Activated T-helper 17 cell treated with anti-CD3 and anti-CD28 coated beads, Interleukin-2, amount 50 U/mL, for 72 hours (primary cell): ENCODE data around the gene AKAP9. TPM values are rescaled to one million over a fixed set of nuclear protein-coding genes. Genes with fewer than 3 reads are reported as not detected.
"Not testable (repeated sequence)": the region's sequence is repeated elsewhere in the genome, so short reads cannot be mapped to it uniquely, and the experiment has no call there.

ENCODE experiments used
- ATAC-seq: fragments of 150-1000 bp; cut with Tn5 transposase; replicated peaks from 2 replicates; pipeline ENCODE4 v1.10.0; 2021; ENCODE audit warnings: mild to moderate bottlenecking, moderate library complexity
- H3K27ac Mint-ChIP-seq: one replicate; pipeline ENCODE4 v1.8.0; 2022; ENCODE audit warnings: mixed read lengths
- H3K27me3 Mint-ChIP-seq: one replicate; pipeline ENCODE4 v1.8.0; 2022; ENCODE audit warnings: mixed read lengths
- H3K36me3 Mint-ChIP-seq: one replicate; pipeline ENCODE4 v1.8.0; 2022; ENCODE audit warnings: low read depth, mild to moderate bottlenecking, mixed read lengths
- H3K4me1 Mint-ChIP-seq: one replicate; pipeline ENCODE4 v1.8.0; 2022; ENCODE audit warnings: mixed read lengths
- H3K4me3 Mint-ChIP-seq: one replicate; pipeline ENCODE4 v1.8.0; 2022; ENCODE audit warnings: mild to moderate bottlenecking, mixed read lengths
- H3K9me3 Mint-ChIP-seq: one replicate; pipeline ENCODE4 v1.8.0; 2022; ENCODE audit warnings: mixed read lengths
- total RNA-seq, 2 donors: library from RNA; stranded (reverse); gene quantifications; one replicate each; pipeline ENCODE4 v1.2.3, GENCODE V29; 2022

Gene AKAP9
- total RNA-seq, 2 donors from 2014 or later = 33.1 to 41.6 TPM

DNA sequence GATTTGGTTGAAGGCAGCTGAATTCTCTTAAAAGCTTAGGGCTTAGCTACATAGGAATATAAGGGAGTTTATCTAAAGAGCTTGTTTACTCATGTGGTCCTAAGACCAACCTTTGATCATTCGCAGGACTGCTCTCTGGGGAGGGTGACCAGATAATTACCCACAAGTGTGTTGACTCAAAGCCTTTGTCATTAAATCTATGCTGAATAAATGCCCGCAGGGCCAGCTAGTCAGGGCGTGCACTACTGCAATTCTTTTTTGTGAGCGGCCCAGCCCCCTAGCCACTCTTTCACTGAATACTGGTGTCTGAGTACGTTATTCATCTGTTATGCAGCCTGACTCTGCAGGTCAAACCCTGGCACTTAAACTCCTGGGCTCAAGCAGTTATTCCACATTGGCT lies 69.6 kb downstream of the AKAP9 start:
- H3K36me3 Mint-ChIP-seq = peaks cover 66% of the 10 kb centered on the region
- ATAC-seq = no peak
- H3K4me1 Mint-ChIP-seq = no peaks in the 10 kb centered on the region
- no peak overlapping the region for H3K4me3 Mint-ChIP-seq
- H3K27me3 Mint-ChIP-seq = no peaks in the 10 kb centered on the region
- no peaks in the 10 kb centered on the region for H3K9me3 Mint-ChIP-seq
- no peak overlapping the region for H3K27ac Mint-ChIP-seq

DNA sequence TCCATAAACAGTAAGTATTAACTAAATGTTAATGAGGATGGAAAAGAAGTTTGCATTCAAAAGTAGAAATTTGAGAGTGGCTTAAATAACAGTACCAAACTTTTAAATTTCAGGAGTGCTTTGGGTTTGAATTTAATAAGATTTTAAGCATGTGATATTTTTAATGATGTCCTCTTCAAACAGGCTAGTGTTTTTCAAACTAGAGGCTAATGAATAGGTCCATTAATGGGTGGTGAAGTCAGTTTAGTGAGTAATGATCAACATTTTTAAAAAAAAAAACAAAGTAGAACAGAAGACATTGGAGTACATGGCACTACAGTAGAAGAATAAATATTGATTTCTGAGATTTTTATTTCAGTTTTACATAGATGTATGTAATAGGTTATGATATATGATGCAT lies 72.9 kb downstream of the AKAP9 start:
- H3K4me3 Mint-ChIP-seq = no peak overlapping the region
- H3K4me1 Mint-ChIP-seq = no peaks in the 10 kb centered on the region
- H3K36me3 Mint-ChIP-seq = peaks cover 81% of the 10 kb centered on the region
- no peaks in the 10 kb centered on the region for H3K9me3 Mint-ChIP-seq
- no peaks in the 10 kb centered on the region for H3K27me3 Mint-ChIP-seq
- no peak overlapping the region for H3K27ac Mint-ChIP-seq
- ATAC-seq = no peak

DNA sequence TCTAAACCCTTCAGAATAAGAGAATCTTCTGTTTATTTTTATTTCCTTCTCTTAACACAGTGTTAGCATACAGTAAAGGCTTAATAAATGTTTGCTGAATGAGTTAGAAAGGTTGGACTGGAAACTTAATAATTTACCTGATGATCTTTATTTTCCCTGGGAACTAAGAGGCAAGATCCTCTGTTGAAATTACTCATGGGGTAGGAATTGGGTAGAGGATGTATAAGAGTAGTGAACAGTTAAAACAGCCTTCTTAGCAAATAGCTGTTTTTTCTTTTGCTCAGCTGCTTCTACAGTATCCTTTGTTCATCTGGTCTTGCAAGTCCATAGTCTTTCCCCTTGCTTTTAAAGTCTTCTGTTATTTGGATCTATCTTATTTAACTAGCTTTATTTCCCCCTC lies 80.0 kb downstream of the AKAP9 start:
- H3K9me3 Mint-ChIP-seq = no peaks in the 10 kb centered on the region
- no peak for ATAC-seq
- H3K27me3 Mint-ChIP-seq = no peaks in the 10 kb centered on the region
- no peak overlapping the region for H3K4me3 Mint-ChIP-seq
- peaks cover 87% of the 10 kb centered on the region for H3K36me3 Mint-ChIP-seq
- H3K4me1 Mint-ChIP-seq = no peaks in the 10 kb centered on the region
- peak overlapping the region; percentile 4 for H3K27ac Mint-ChIP-seq

- no peaks in the 10 kb centered on the region for H3K4me1 Mint-ChIP-seq
- no peaks in the 10 kb centered on the region for H3K27me3 Mint-ChIP-seq
- H3K4me3 Mint-ChIP-seq = no peak overlapping the region
- no peaks in the 10 kb centered on the region for H3K9me3 Mint-ChIP-seq
- no peak overlapping the region for H3K27ac Mint-ChIP-seq
- ATAC-seq = no peak
- peaks cover 82% of the 10 kb centered on the region for H3K36me3 Mint-ChIP-seq
These were observed 84.6 kb downstream of the AKAP9 start for GRCh38 chr7:92025260-92025659.

- H3K9me3 Mint-ChIP-seq, H3K4me3 Mint-ChIP-seq, H3K27ac Mint-ChIP-seq, ATAC-seq, H3K27me3 Mint-ChIP-seq, H3K4me1 Mint-ChIP-seq: not testable (repeated sequence)
- H3K36me3 Mint-ChIP-seq = peaks cover 84% of the 10 kb centered on the region
These were observed 86.0 kb downstream of the AKAP9 start for GRCh38 chr7:92026635-92027034.

- H3K27me3 Mint-ChIP-seq, H3K27ac Mint-ChIP-seq, H3K4me1 Mint-ChIP-seq, H3K9me3 Mint-ChIP-seq, H3K4me3 Mint-ChIP-seq, ATAC-seq: not testable (repeated sequence)
- peaks cover 84% of the 10 kb centered on the region for H3K36me3 Mint-ChIP-seq
These were observed 86.5 kb downstream of the AKAP9 start for GRCh38 chr7:92027128-92027527.

GRCh38 chr7:92028226-92028625 lies 87.6 kb downstream of the AKAP9 start:
- ATAC-seq = no peak
- Mint-ChIP-seq H3K4me3 (no peak overlapping the region), H3K36me3 (peaks cover 80% of the 10 kb centered on the region), H3K27me3 (no peaks in the 10 kb centered on the region), H3K27ac (no peak overlapping the region), H3K4me1 (no peaks in the 10 kb centered on the region), H3K9me3 (no peaks in the 10 kb centered on the region)

DNA sequence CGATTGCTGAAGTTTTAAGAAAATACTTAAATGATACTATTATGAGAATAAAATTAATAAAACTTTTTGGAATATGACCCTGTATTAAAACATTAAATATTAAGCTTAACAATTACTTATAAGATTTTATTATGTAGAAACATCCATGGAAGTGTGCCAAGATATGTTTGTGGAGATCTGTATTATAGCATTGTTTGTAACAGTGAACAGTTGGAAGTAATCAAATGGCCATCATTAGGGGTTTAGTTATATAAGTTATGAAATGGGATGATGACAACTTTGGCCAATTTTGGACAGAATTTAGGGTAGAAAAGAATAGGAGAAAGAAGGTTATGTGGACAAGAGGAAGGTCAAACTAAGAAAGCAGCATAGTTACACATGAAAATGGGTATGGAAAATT lies 88.0 kb downstream of the AKAP9 start:
- no peaks in the 10 kb centered on the region for H3K4me1 Mint-ChIP-seq
- H3K36me3 Mint-ChIP-seq = peaks cover 80% of the 10 kb centered on the region
- no peak for ATAC-seq
- H3K4me3 Mint-ChIP-seq = no peak overlapping the region
- no peaks in the 10 kb centered on the region for H3K9me3 Mint-ChIP-seq
- H3K27me3 Mint-ChIP-seq = no peaks in the 10 kb centered on the region
- no peak overlapping the region for H3K27ac Mint-ChIP-seq

- H3K27ac Mint-ChIP-seq = no peak overlapping the region
- H3K27me3 Mint-ChIP-seq = no peaks in the 10 kb centered on the region
- no peak overlapping the region for H3K4me3 Mint-ChIP-seq
These were observed 93.5 kb downstream of the AKAP9 start for GRCh38 chr7:92034116-92034515.

GRCh38 chr7:92035576-92035975 lies 94.9 kb downstream of the AKAP9 start:
- no peaks in the 10 kb centered on the region for H3K9me3 Mint-ChIP-seq
- ATAC-seq = no peak
- no peak overlapping the region for H3K4me3 Mint-ChIP-seq
- H3K27ac Mint-ChIP-seq = no peak overlapping the region
- peaks cover 5% of the 10 kb centered on the region for H3K4me1 Mint-ChIP-seq
- H3K27me3 Mint-ChIP-seq = no peaks in the 10 kb centered on the region
- peaks cover 75% of the 10 kb centered on the region for H3K36me3 Mint-ChIP-seq

More at GRCh38 chr7:92034116-92034515, 93.5 kb downstream of the AKAP9 start:
- no peak for ATAC-seq
- Mint-ChIP-seq H3K4me1 (peaks cover 5% of the 10 kb centered on the region), H3K36me3 (peaks cover 84% of the 10 kb centered on the region), H3K9me3 (no peaks in the 10 kb centered on the region)

DNA sequence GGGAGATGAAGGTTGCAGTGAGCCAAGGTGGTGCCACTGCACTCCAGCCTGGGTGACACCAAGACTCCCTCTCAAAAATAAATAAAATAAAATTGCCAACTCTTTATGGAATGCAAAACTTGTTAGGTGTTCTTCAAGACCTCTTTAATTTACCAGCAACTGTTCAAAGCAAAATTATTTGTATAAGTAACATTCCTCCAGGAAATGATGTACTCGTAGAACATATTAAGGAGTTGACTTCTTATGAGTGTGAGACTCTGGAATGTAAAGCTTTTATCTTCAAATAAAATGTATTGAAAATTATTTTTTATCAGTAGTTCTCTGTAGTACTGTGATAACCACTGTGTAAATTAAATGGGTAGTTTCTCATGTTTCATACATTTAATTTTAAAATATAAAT lies 99.2 kb downstream of the AKAP9 start:
- H3K4me3 Mint-ChIP-seq = no peak overlapping the region
- ATAC-seq = no peak

DNA sequence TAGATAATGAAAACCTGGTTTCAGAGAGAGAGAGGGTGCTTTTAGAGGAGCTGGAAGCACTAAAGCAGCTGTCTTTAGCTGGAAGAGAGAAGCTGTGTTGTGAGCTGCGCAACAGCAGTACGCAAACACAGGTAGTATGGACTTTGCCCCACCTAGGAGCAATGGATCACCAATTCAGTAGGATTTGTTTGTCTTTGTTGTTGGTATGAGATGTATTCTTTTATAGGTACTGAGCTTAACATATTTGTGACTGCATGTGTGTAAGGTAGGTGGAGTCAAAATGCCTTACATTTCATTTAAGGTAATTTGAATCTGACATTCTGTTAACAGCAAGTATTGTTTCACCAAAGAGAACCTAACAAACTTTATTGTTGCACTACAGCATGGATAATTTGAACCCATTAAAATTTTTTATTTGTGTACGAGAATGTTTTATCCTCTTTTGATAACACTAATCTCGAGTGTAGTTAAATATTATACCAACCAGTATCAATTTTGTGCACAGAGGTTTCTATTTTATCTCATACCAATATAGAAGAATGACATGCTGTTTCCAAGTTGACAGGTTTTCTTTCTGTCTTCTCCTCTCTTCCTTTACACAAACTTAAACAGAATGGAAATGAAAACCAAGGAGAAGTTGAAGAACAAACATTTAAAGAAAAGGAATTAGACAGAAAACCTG lies 101.5 kb downstream of the AKAP9 start:
- Mint-ChIP-seq H3K36me3 (peaks cover 82% of the 10 kb centered on the region), H3K27ac (no peak overlapping the region), H3K4me1 (no peaks in the 10 kb centered on the region), H3K9me3 (no peaks in the 10 kb centered on the region), H3K4me3 (no peak overlapping the region), H3K27me3 (no peaks in the 10 kb centered on the region)
- no peak for ATAC-seq

More for the DNA sequence above, 99.2 kb downstream of the AKAP9 start:
- Mint-ChIP-seq H3K36me3 (peaks cover 79% of the 10 kb centered on the region), H3K27me3 (no peaks in the 10 kb centered on the region), H3K9me3 (no peaks in the 10 kb centered on the region), H3K4me1 (no peaks in the 10 kb centered on the region), H3K27ac (no peak overlapping the region)

- Mint-ChIP-seq H3K4me1 (no peaks in the 10 kb centered on the region), H3K27me3 (no peaks in the 10 kb centered on the region), H3K36me3 (peaks cover 82% of the 10 kb centered on the region), H3K27ac (no peak overlapping the region), H3K9me3 (no peaks in the 10 kb centered on the region), H3K4me3 (no peak overlapping the region)
- ATAC-seq = no peak
These were observed 102.4 kb downstream of the AKAP9 start for GRCh38 chr7:92043098-92043497.

DNA sequence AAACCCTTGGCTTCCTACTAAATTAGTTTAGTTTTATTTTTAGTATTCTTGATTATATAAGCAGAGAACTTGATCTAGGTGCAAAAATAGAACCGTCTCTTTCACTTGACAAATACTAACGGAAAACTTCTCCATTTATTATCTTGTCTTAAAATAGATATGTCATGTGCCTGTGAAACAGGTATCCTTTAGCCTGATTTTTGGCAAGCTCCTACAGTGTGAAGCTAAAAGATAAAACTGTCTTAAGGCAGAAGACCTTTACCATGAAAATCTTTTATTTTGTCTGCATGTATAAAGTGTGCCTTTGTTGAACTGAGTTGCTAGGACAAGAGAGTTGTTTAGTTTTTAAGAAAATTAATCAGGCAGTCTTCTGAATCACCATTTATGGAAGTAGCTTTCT lies 103.0 kb downstream of the AKAP9 start:
- H3K27me3 Mint-ChIP-seq = no peaks in the 10 kb centered on the region
- H3K9me3 Mint-ChIP-seq = no peaks in the 10 kb centered on the region
- no peak overlapping the region for H3K27ac Mint-ChIP-seq
- H3K36me3 Mint-ChIP-seq = peaks cover 82% of the 10 kb centered on the region
- H3K4me1 Mint-ChIP-seq = no peaks in the 10 kb centered on the region
- ATAC-seq = no peak
- no peak overlapping the region for H3K4me3 Mint-ChIP-seq

- Mint-ChIP-seq H3K27ac (no peak overlapping the region), H3K9me3 (no peaks in the 10 kb centered on the region), H3K27me3 (no peaks in the 10 kb centered on the region), H3K36me3 (peaks cover 82% of the 10 kb centered on the region), H3K4me1 (no peaks in the 10 kb centered on the region), H3K4me3 (no peak overlapping the region)
- ATAC-seq = no peak
These were observed 103.5 kb downstream of the AKAP9 start for GRCh38 chr7:92044148-92044547.

DNA sequence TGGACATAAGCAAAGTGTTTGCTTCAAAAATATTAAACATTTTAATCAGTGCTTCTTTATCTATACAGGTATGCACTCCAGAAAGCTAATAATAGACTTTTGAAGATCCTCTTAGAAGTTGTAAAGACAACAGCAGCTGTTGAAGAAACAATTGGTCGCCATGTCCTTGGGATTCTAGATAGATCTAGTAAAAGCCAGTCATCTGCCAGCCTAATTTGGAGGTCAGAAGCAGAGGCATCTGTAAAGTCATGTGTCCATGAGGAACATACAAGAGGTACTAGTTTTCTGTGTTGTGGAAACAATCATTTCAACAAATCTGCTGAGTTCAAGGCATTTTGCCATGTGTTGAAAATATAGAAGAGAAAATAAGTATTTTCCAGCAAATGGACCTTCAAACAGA lies 104.3 kb downstream of the AKAP9 start:
- no peaks in the 10 kb centered on the region for H3K4me1 Mint-ChIP-seq
- no peaks in the 10 kb centered on the region for H3K27me3 Mint-ChIP-seq
- H3K27ac Mint-ChIP-seq = no peak overlapping the region
- H3K4me3 Mint-ChIP-seq = no peak overlapping the region
- no peak for ATAC-seq
- peaks cover 90% of the 10 kb centered on the region for H3K36me3 Mint-ChIP-seq
- H3K9me3 Mint-ChIP-seq = no peaks in the 10 kb centered on the region
